RWPE2 (cell line): ENCODE measurements around the gene SLC26A8.

ENCODE experiments used
- ATAC-seq: fragments of 200-7000 bp; cut with Tn5 transposase; 3 replicates; pipeline ENCODE4 v1.9.1; 2021; ENCODE audit warnings: low read depth
- DNase-seq: peaks from one replicate; pipeline ENCODE4 v3.0.0-alpha.2; 2020; ENCODE audit warnings: low spot score
- H3K27ac ChIP-seq: fragments of 450-650 bp; 2 replicates; pipeline ENCODE4 v1.5.1; 2017; ENCODE audit warnings: mild to moderate bottlenecking; ENCODE audit not compliant: poor library complexity, severe bottlenecking
- H3K27me3 ChIP-seq: fragments of 250-450 bp; sonication (Bioruptor Pico); 2 replicates; pipeline ENCODE4 v1.5.1; 2021; ENCODE audit warnings: mild to moderate bottlenecking, moderate library complexity; ENCODE audit not compliant: insufficient read depth, poor library complexity, severe bottlenecking
- H3K36me3 ChIP-seq: fragments of 250-450 bp; sonication (Bioruptor Pico); 2 replicates; pipeline ENCODE4 v1.5.1; 2020; ENCODE audit warnings: low read depth, mild to moderate bottlenecking, moderate library complexity
- H3K4me1 ChIP-seq: fragments of 250-450 bp; sonication (Bioruptor Pico); 2 replicates; pipeline ENCODE4 v1.5.1; 2021; ENCODE audit warnings: mild to moderate bottlenecking, moderate library complexity; ENCODE audit not compliant: insufficient read depth, poor library complexity, severe bottlenecking
- H3K4me3 ChIP-seq: fragments of 250-450 bp; sonication (Bioruptor Pico); 2 replicates; pipeline ENCODE4 v1.5.1; 2021; ENCODE audit warnings: mild to moderate bottlenecking, moderate library complexity; ENCODE audit not compliant: severe bottlenecking
- H3K9me3 ChIP-seq: fragments of 250-450 bp; sonication (Bioruptor Pico); 2 replicates; pipeline ENCODE4 v1.5.1; 2021; ENCODE audit warnings: mild to moderate bottlenecking, moderate library complexity; ENCODE audit not compliant: severe bottlenecking
- CTCF ChIP-seq: fragments of 450-650 bp; IDR thresholded peaks from one replicate; pipeline ENCODE4 v1.5.1; 2017; ENCODE audit warnings: mild to moderate bottlenecking, moderate library complexity; ENCODE audit not compliant: poor library complexity, severe bottlenecking

The SLC26A8 gene

GRCh38 chr6:35973670-35974222 lies 50.7 kb downstream of the SLC26A8 start:
- H3K36me3 ChIP-seq = no peaks in the 10 kb centered on the region
- no peaks in the 10 kb centered on the region for H3K4me1 ChIP-seq
- no peak overlapping the region for H3K27ac ChIP-seq
- TF ChIP-seq CTCF = no peak
- H3K27me3 ChIP-seq = no peaks in the 10 kb centered on the region
- no peak overlapping the region for H3K4me3 ChIP-seq
- DNase-seq = no peak
- no peaks in the 10 kb centered on the region for H3K9me3 ChIP-seq
- no peak for ATAC-seq

GRCh38 chr6:35972471-35973367 lies 51.7 kb downstream of the SLC26A8 start:
- no peaks in the 10 kb centered on the region for H3K4me1 ChIP-seq
- ATAC-seq (no peak), DNase-seq (no peak)
- no peak for TF ChIP-seq CTCF
- no peak overlapping the region for H3K4me3 ChIP-seq
- no peaks in the 10 kb centered on the region for H3K36me3 ChIP-seq
- no peak overlapping the region for H3K27ac ChIP-seq
- H3K9me3 ChIP-seq = no peaks in the 10 kb centered on the region
- no peaks in the 10 kb centered on the region for H3K27me3 ChIP-seq

- Histone ChIP-seq H3K36me3 (no peaks in the 10 kb centered on the region), H3K4me3 (no peak overlapping the region), H3K27me3 (no peaks in the 10 kb centered on the region), H3K27ac (no peak overlapping the region), H3K4me1 (no peaks in the 10 kb centered on the region), H3K9me3 (no peaks in the 10 kb centered on the region)
- ATAC-seq (peak; percentile 79; the same call in 2 of the 3 replicates), DNase-seq (no peak)
- no peak for TF ChIP-seq CTCF
Observed at GRCh38 chr6:35970181-35970580, 54.3 kb downstream of the SLC26A8 start.

- H3K9me3 ChIP-seq = no peaks in the 10 kb centered on the region
- ATAC-seq (no peak), DNase-seq (no peak)
- no peak overlapping the region for H3K27ac ChIP-seq
- no peaks in the 10 kb centered on the region for H3K27me3 ChIP-seq
- no peaks in the 10 kb centered on the region for H3K4me1 ChIP-seq
- H3K36me3 ChIP-seq = no peaks in the 10 kb centered on the region
- no peak for TF ChIP-seq CTCF
- no peak overlapping the region for H3K4me3 ChIP-seq
Observed at GRCh38 chr6:35969646-35970045, 54.8 kb downstream of the SLC26A8 start.

- H3K4me1 ChIP-seq = no peaks in the 10 kb centered on the region
- no peaks in the 10 kb centered on the region for H3K9me3 ChIP-seq
- DNase-seq = no peak
- H3K4me3 ChIP-seq = no peak overlapping the region
- H3K36me3 ChIP-seq = no peaks in the 10 kb centered on the region
- ATAC-seq = no peak
- no peak overlapping the region for H3K27ac ChIP-seq
- TF ChIP-seq CTCF = no peak
- H3K27me3 ChIP-seq = no peaks in the 10 kb centered on the region
Observed at GRCh38 chr6:35968821-35969220, 55.6 kb downstream of the SLC26A8 start.
